PC-9 (cell line): ENCODE data around the gene PTEN.

Experiments used
- CTCF ChIP-seq: fragments of 200-600 bp; sonication (generic); conservative IDR thresholded peaks from 2 replicates; pipeline ENCODE4 v1.6.1; 2017; ENCODE audit warnings: mixed run types, antibody characterized with exemption, mild to moderate bottlenecking, moderate library complexity
- EZH2 ChIP-seq: fragments of 200-600 bp; sonication (generic); IDR thresholded peaks from 2 replicates; pipeline ENCODE4 v1.8.0; 2017; ENCODE audit warnings: antibody characterized with exemption, low read depth

- TF ChIP-seq CTCF (no peak), EZH2 (no peak)
These were observed 16.9 kb downstream of the PTEN start for GRCh38 chr10:87880336-87880735.
